ENCODE data around the gene CALR3. TPM values are rescaled to one million over a fixed set of nuclear protein-coding genes. Genes with fewer than 3 reads are reported as not detected.
"Not testable (repeated sequence)": the region's sequence is repeated elsewhere in the genome, so short reads cannot be mapped to it uniquely, and the experiment has no call there.

Gene CALR3
- total RNA-seq, 1 donor from 2014 or later = not detected

GRCh38 chr19:16470911-16471811 lies 24.8 kb downstream of the CALR3 start:
- H3K36me3 ChIP-seq (ENCODE audit: control insufficient read depth, insufficient read depth, low read length) = no peaks in the 10 kb centered on the region
- no peaks in the 10 kb centered on the region for H3K27me3 ChIP-seq (ENCODE audit: control insufficient read depth, insufficient read depth, low read length)
- no peak for TF ChIP-seq CTCF (IDR thresholded peaks at IDR 0.05; ENCODE audit: insufficient read depth, low read length, poor library complexity, severe bottlenecking)
- peak overlapping the region; percentile 68 for H3K4me3 ChIP-seq (ENCODE audit: low read depth, low read length)
- no peak for DNase-seq (ENCODE audit: low read depth)

GRCh38 chr19:16470541-16470910 lies 25.4 kb downstream of the CALR3 start:
- DNase-seq (ENCODE audit: low read depth) = no peak
- peak overlapping the region; percentile 68 for H3K4me3 ChIP-seq (ENCODE audit: low read depth, low read length)
- H3K36me3 ChIP-seq (ENCODE audit: control insufficient read depth, insufficient read depth, low read length) = no peaks in the 10 kb centered on the region
- H3K27me3 ChIP-seq (ENCODE audit: control insufficient read depth, insufficient read depth, low read length) = no peaks in the 10 kb centered on the region
- TF ChIP-seq CTCF (IDR thresholded peaks at IDR 0.05; ENCODE audit: insufficient read depth, low read length, poor library complexity, severe bottlenecking) = no peak

GRCh38 chr19:16467581-16467980 lies 28.4 kb downstream of the CALR3 start:
- no peak for TF ChIP-seq CTCF (IDR thresholded peaks at IDR 0.05; ENCODE audit: insufficient read depth, low read length, poor library complexity, severe bottlenecking)
- DNase-seq (ENCODE audit: low read depth) = no peak

GRCh38 chr19:16466802-16467427 lies 29.1 kb downstream of the CALR3 start:
- not testable (repeated sequence) for DNase-seq (ENCODE audit: low read depth); H3K27me3 ChIP-seq (ENCODE audit: control insufficient read depth, insufficient read depth, low read length); H3K4me3 ChIP-seq (ENCODE audit: low read depth, low read length); H3K36me3 ChIP-seq (ENCODE audit: control insufficient read depth, insufficient read depth, low read length)

More at GRCh38 chr19:16467581-16467980, 28.4 kb downstream of the CALR3 start:
- Histone ChIP-seq H3K27me3 (ENCODE audit: control insufficient read depth, insufficient read depth, low read length) (no peaks in the 10 kb centered on the region), H3K36me3 (ENCODE audit: control insufficient read depth, insufficient read depth, low read length) (no peaks in the 10 kb centered on the region), H3K4me3 (ENCODE audit: low read depth, low read length) (no peak overlapping the region)

- Histone ChIP-seq H3K27me3 (ENCODE audit: control insufficient read depth, insufficient read depth, low read length) (no peaks in the 10 kb centered on the region), H3K4me3 (ENCODE audit: low read depth, low read length) (no peak overlapping the region), H3K36me3 (ENCODE audit: control insufficient read depth, insufficient read depth, low read length) (no peaks in the 10 kb centered on the region)
- TF ChIP-seq CTCF (IDR thresholded peaks at IDR 0.05; ENCODE audit: insufficient read depth, low read length, poor library complexity, severe bottlenecking) = no peak
- no peak for DNase-seq (ENCODE audit: low read depth)
These were observed 30.7 kb downstream of the CALR3 start for GRCh38 chr19:16465239-16465638.

GRCh38 chr19:16463991-16464575 lies 31.9 kb downstream of the CALR3 start:
- Histone ChIP-seq H3K36me3 (ENCODE audit: control insufficient read depth, insufficient read depth, low read length) (no peaks in the 10 kb centered on the region), H3K4me3 (ENCODE audit: low read depth, low read length) (no peak overlapping the region), H3K27me3 (ENCODE audit: control insufficient read depth, insufficient read depth, low read length) (no peaks in the 10 kb centered on the region)
- no peak for TF ChIP-seq CTCF (IDR thresholded peaks at IDR 0.05; ENCODE audit: insufficient read depth, low read length, poor library complexity, severe bottlenecking)
- DNase-seq (ENCODE audit: low read depth) = no peak

Measured in kidney epithelial cell (primary cell).